A673 (cell line): ENCODE measurements around the gene GNAI2. TPM values are rescaled to one million over a fixed set of nuclear protein-coding genes. Genes with fewer than 3 reads are reported as not detected.
A peak's percentile ranks its signal among the peaks of the same experiment; 100 is the strongest.

ENCODE experiments used
- BruUV-seq: library from RNA; stranded (reverse); fragments of 400-500 nt; replicated peaks from 2 replicates; lab custom pipeline; 2021; lab: Mats Ljungman, UMichigan
- CTCF ChIA-PET: fragments of 300-600 bp; sonication (Branson Sonifier 250); formaldehyde crosslinking; loops from one replicate; lab custom pipeline; 2022; ENCODE audit warnings: antibody characterized with exemption; lab: Charles Lee
- POLR2A ChIA-PET: fragments of 300-600 bp; sonication (Branson Sonifier 250); formaldehyde crosslinking; loops from one replicate; lab custom pipeline; 2022; ENCODE audit warnings: antibody characterized with exemption; ENCODE audit not compliant: low non-redundant PET; lab: Charles Lee
- DNase-seq: peaks from one replicate; pipeline ENCODE4 v3.0.0-alpha.2; 2015; ENCODE audit warnings: low spot score
- H3K27ac ChIP-seq: fragments of 200-600 bp; sonication (generic); 2 replicates; pipeline ENCODE4 v1.5.1; 2016; ENCODE audit warnings: mixed run types, low read depth, mild to moderate bottlenecking, mixed read lengths, antibody characterized with exemption, low read length; ENCODE audit not compliant: poor library complexity, severe bottlenecking
- H3K27me3 ChIP-seq: fragments of 200-600 bp; sonication (generic); replicated peaks from 2 replicates; pipeline ENCODE4 v1.6.1; 2017; ENCODE audit warnings: mixed run types, low read depth, mild to moderate bottlenecking, mixed read lengths, antibody characterized with exemption, low read length; ENCODE audit not compliant: insufficient read depth, poor library complexity
- H3K36me3 ChIP-seq: fragments of 200-600 bp; sonication (generic); 2 replicates; pipeline ENCODE4 v1.6.1; 2016; ENCODE audit warnings: mixed run types, mild to moderate bottlenecking, mixed read lengths, antibody characterized with exemption, low read length; ENCODE audit not compliant: insufficient read depth, poor library complexity, severe bottlenecking
- H3K4me1 ChIP-seq: fragments of 200-600 bp; sonication (generic); 2 replicates; pipeline ENCODE4 v1.6.1; 2017; ENCODE audit warnings: mixed run types, mild to moderate bottlenecking, mixed read lengths, antibody characterized with exemption, low read length; ENCODE audit not compliant: insufficient read depth, poor library complexity, severe bottlenecking
- H3K4me3 ChIP-seq: fragments of 200-600 bp; sonication (generic); 2 replicates; pipeline ENCODE4 v1.5.1; 2016; ENCODE audit warnings: low read depth, mixed run types, mild to moderate bottlenecking, mixed read lengths, low read length; ENCODE audit not compliant: poor library complexity, severe bottlenecking
- H3K9me3 ChIP-seq: fragments of 200-600 bp; sonication (generic); 2 replicates; pipeline ENCODE4 v1.6.1; 2016; ENCODE audit warnings: mixed run types, low read depth, mild to moderate bottlenecking, mixed read lengths, antibody characterized with exemption, low read length; ENCODE audit not compliant: poor library complexity, severe bottlenecking
- CTCF ChIP-seq: fragments of 300-800, 200-600 bp; sonication (generic); conservative IDR thresholded peaks from 2 replicates; pipeline ENCODE4 v1.5.1; 2017; ENCODE audit warnings: low read depth, mild to moderate bottlenecking, antibody characterized with exemption, low read length, moderate library complexity, mixed read lengths
- EZH2 ChIP-seq: fragments of 200-600 bp; sonication (generic); IDR thresholded peaks from 2 replicates; pipeline ENCODE4 v1.6.1; 2017; ENCODE audit warnings: borderline replicate concordance, low read depth, mild to moderate bottlenecking, mixed read lengths, antibody characterized with exemption, low read length; ENCODE audit not compliant: poor library complexity, severe bottlenecking
- intact Hi-C: fragments of 100-400 bp; cut with micrococcal nuclease; formaldehyde crosslinking; loops from one replicate; pipeline ENCODE4 v1.10.0; 2022; ENCODE audit not compliant: unreplicated experiment
- total RNA-seq: library from RNA; stranded (reverse); gene quantifications from 2 replicates; pipeline ENCODE4 v1.2.3, GENCODE V29; 2021

Gene GNAI2
- total RNA-seq, 1 experiment from 2014 or later: 115 TPM

GRCh38 chr3:50241713-50242380, 5.8 kb downstream of the GNAI2 start:
- CTCF ChIA-PET: no interaction called here
- Histone ChIP-seq H3K27me3 (no peaks in the 10 kb centered on the region), H3K4me1 (peaks cover 21% of the 10 kb centered on the region), H3K4me3 (no peak overlapping the region), H3K36me3 (no peaks in the 10 kb centered on the region), H3K9me3 (no peaks in the 10 kb centered on the region), H3K27ac (peak overlapping the region; percentile 76)
- BruUV-seq: no TSS peak
- no peak for DNase-seq
- intact Hi-C loops: no loop called here
- no peak for TF ChIP-seq EZH2
- no peak for TF ChIP-seq CTCF
- POLR2A ChIA-PET: no interaction called here

- ChIA-PET POLR2A (no interaction called here), CTCF (no interaction called here)
- intact Hi-C loops: no loop called here
- Histone ChIP-seq H3K36me3 (no peaks in the 10 kb centered on the region), H3K9me3 (no peaks in the 10 kb centered on the region), H3K4me3 (no peak overlapping the region), H3K4me1 (peaks cover 23% of the 10 kb centered on the region), H3K27ac (peak overlapping the region; percentile 47), H3K27me3 (no peaks in the 10 kb centered on the region)
- no TSS peak for BruUV-seq
- DNase-seq: no peak
- TF ChIP-seq EZH2 (no peak), CTCF (no peak)
Measured at GRCh38 chr3:50242381-50242770, 6.4 kb downstream of the GNAI2 start.

- Histone ChIP-seq H3K4me3 (no peak overlapping the region), H3K4me1 (peaks cover 23% of the 10 kb centered on the region), H3K36me3 (no peaks in the 10 kb centered on the region), H3K27ac (peak overlapping the region; percentile 47), H3K9me3 (no peaks in the 10 kb centered on the region), H3K27me3 (no peaks in the 10 kb centered on the region)
- CTCF ChIA-PET: no interaction called here
- POLR2A ChIA-PET: interaction anchor here (0.5 kb wide), 1 partner anchor 1142 kb away, joined by 3 read pairs; the partner anchor contains the start of gene MANF
- no TSS peak for BruUV-seq
- DNase-seq: no peak
- no peak for TF ChIP-seq CTCF
- TF ChIP-seq EZH2: no peak
- intact Hi-C loops: no loop called here
Measured at GRCh38 chr3:50242851-50243542, 7.0 kb downstream of the GNAI2 start.
